ENCODE results near the gene ZNF107. TPM values are rescaled to one million over a fixed set of nuclear protein-coding genes. Genes with fewer than 3 reads are reported as not detected.

Gene ZNF107
- total and polyA plus RNA-seq, 2 of the 13 experiments (the other 11 are each of a cell fraction or from before 2014, with no cell fraction given), result 2.5 to 5.4 TPM

DNA sequence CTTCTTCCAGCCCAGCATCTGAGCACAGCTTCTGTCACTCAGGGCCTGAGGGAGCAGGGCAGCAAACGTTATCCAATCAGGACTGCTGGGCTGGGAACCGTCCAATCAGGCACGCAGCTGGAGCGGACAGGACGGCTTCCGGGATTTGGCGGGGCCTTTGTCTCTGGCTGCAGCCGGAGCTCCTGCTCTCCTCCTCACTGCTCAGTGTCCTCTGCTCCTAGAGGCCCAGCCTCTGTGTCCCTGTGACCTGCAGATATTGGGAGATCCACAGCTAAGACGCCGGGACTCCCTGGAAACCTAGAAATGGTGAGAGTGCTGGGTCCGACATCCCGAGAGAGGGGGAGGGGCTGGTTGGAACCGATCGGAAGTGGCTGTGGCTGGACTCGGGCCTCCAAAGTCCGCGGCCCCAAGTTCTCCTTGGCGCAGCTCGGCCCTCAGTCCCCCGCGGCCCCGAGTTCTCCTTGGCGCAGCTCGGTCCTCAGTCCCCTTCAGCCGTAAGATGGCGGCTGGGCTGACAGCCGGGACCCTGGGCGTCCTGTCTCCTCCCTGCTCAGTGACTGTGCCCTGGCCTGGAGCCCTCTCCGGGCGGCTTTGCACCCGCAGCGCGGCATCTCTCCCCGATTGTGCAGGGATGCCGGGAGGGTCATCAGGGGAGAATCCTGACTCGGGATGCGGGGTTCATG, at the start of gene ZNF107 (continued):
- TF ChIP-seq, protein P1, sequence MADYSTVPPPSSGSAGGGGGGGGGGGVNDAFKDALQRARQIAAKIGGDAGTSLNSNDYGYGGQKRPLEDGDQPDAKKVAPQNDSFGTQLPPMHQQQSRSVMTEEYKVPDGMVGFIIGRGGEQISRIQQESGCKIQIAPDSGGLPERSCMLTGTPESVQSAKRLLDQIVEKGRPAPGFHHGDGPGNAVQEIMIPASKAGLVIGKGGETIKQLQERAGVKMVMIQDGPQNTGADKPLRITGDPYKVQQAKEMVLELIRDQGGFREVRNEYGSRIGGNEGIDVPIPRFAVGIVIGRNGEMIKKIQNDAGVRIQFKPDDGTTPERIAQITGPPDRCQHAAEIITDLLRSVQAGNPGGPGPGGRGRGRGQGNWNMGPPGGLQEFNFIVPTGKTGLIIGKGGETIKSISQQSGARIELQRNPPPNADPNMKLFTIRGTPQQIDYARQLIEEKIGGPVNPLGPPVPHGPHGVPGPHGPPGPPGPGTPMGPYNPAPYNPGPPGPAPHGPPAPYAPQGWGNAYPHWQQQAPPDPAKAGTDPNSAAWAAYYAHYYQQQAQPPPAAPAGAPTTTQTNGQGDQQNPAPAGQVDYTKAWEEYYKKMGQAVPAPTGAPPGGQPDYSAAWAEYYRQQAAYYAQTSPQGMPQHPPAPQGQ (CRISPR knock-in tag; IDR thresholded peaks at IDR 0.05; ENCODE audit: borderline replicate concordance), result no peak
- TF ChIP-seq POLR2A (IDR thresholded peaks at IDR 0.05; ENCODE audit: insufficient read depth in 1 of 2, low read depth in 2 of 2, low read length in 2 of 2) (peak; percentile 64 to 77), ZFY (CRISPR knock-in tag; IDR thresholded peaks at IDR 0.05) (peak; percentile 79), ZBTB8A (CRISPR knock-in tag; IDR thresholded peaks at IDR 0.05; ENCODE audit: borderline replicate concordance, low read depth) (no peak), RCOR2 (CRISPR knock-in tag; IDR thresholded peaks at IDR 0.05) (no peak), ZBTB21 (CRISPR knock-in tag; IDR thresholded peaks at IDR 0.05) (no peak), GTF2F1 (IDR thresholded peaks at IDR 0.05; ENCODE audit: low read length) (no peak), TAF15 (IDR thresholded peaks at IDR 0.05; ENCODE audit: low read depth, low read length, poor library complexity, severe bottlenecking) (no peak), NKX3-1 (CRISPR knock-in tag; IDR thresholded peaks at IDR 0.05) (no peak), CBX2 (IDR thresholded peaks at IDR 0.05; ENCODE audit: low read depth, low read length) (no peak), CBX2 (CRISPR knock-in tag; IDR thresholded peaks at IDR 0.05; ENCODE audit: low read depth) (no peak), ZNF776 (CRISPR knock-in tag; IDR thresholded peaks at IDR 0.05) (no peak), ZNF644 (CRISPR knock-in tag; IDR thresholded peaks at IDR 0.05; ENCODE audit: low read depth) (no peak), ZMAT3 (CRISPR knock-in tag; conservative IDR thresholded peaks at IDR 0.05) (no peak), ZNF780A (CRISPR knock-in tag; IDR thresholded peaks at IDR 0.05) (no peak), ZNF589 (CRISPR knock-in tag; conservative IDR thresholded peaks at IDR 0.05) (no peak), GFI1 (CRISPR knock-in tag; IDR thresholded peaks at IDR 0.05; ENCODE audit: borderline replicate concordance) (no peak), ZNF577 (CRISPR knock-in tag; IDR thresholded peaks at IDR 0.05; ENCODE audit: borderline replicate concordance, low read depth) (no peak), LCORL (IDR thresholded peaks at IDR 0.05) (no peak), LCORL (CRISPR knock-in tag; IDR thresholded peaks at IDR 0.05) (no peak; the same call in 1 of the 2 replicates)
- TF ChIP-seq, protein P2, sequence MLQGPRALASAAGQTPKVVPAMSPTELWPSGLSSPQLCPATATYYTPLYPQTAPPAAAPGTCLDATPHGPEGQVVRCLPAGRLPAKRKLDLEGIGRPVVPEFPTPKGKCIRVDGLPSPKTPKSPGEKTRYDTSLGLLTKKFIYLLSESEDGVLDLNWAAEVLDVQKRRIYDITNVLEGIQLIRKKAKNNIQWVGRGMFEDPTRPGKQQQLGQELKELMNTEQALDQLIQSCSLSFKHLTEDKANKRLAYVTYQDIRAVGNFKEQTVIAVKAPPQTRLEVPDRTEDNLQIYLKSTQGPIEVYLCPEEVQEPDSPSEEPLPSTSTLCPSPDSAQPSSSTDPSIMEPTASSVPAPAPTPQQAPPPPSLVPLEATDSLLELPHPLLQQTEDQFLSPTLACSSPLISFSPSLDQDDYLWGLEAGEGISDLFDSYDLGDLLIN (CRISPR knock-in tag; IDR thresholded peaks at IDR 0.05; ENCODE audit: borderline replicate concordance), result no peak
- TF ChIP-seq, protein P3, sequence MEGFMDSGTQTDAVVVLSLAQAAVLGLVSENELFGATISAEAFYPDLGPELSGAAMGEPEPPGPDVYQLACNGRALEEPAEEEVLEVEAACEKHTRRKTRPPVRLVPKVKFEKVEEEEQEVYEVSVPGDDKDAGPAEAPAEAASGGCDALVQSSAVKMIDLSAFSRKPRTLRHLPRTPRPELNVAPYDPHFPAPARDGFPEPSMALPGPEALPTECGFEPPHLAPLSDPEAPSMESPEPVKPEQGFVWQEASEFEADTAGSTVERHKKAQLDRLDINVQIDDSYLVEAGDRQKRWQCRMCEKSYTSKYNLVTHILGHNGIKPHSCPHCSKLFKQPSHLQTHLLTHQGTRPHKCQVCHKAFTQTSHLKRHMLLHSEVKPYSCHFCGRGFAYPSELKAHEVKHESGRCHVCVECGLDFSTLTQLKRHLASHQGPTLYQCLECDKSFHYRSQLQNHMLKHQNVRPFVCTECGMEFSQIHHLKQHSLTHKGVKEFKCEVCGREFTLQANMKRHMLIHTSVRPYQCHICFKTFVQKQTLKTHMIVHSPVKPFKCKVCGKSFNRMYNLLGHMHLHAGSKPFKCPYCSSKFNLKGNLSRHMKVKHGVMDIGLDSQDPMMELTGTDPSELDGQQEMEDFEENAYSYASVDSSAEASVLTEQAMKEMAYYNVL (CRISPR knock-in tag; IDR thresholded peaks at IDR 0.05; ENCODE audit: borderline replicate concordance), result no peak
- TF ChIP-seq, protein P4, sequence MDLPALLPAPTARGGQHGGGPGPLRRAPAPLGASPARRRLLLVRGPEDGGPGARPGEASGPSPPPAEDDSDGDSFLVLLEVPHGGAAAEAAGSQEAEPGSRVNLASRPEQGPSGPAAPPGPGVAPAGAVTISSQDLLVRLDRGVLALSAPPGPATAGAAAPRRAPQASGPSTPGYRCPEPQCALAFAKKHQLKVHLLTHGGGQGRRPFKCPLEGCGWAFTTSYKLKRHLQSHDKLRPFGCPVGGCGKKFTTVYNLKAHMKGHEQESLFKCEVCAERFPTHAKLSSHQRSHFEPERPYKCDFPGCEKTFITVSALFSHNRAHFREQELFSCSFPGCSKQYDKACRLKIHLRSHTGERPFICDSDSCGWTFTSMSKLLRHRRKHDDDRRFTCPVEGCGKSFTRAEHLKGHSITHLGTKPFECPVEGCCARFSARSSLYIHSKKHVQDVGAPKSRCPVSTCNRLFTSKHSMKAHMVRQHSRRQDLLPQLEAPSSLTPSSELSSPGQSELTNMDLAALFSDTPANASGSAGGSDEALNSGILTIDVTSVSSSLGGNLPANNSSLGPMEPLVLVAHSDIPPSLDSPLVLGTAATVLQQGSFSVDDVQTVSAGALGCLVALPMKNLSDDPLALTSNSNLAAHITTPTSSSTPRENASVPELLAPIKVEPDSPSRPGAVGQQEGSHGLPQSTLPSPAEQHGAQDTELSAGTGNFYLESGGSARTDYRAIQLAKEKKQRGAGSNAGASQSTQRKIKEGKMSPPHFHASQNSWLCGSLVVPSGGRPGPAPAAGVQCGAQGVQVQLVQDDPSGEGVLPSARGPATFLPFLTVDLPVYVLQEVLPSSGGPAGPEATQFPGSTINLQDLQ (CRISPR knock-in tag; IDR thresholded peaks at IDR 0.05), result no peak
